Thoracic aorta (tissue), 2 donors: ENCODE measurements around the gene GRHPR. TPM values are rescaled to one million over a fixed set of nuclear protein-coding genes. Genes with fewer than 3 reads are reported as not detected.
"Not testable (repeated sequence)": the region's sequence is repeated elsewhere in the genome, so short reads cannot be mapped to it uniquely, and the experiment has no call there.

ENCODE experiments used
- ATAC-seq: fragments of 150-250 bp; one replicate; pipeline ENCODE4 v1.8.0; 2017; ENCODE audit warnings: low read depth; ENCODE audit not compliant: insufficient number of reproducible peaks, low FRiP score
- DNase-seq: peaks from one replicate; pipeline ENCODE4 v3.0.0-alpha.2; 2020; ENCODE audit warnings: low spot score
- H3K27ac ChIP-seq, 2 donors: fragments of 200-600 bp; sonication (generic); 1 replicate in 1 of 2; 2 replicates in 1 of 2; pipeline ENCODE4 v1.5.1; 2016; ENCODE audit warnings: mild to moderate bottlenecking in 2 of 2, moderate library complexity in 2 of 2
- H3K27me3 ChIP-seq: fragments of 200-600 bp; sonication (generic); replicated peaks from 2 replicates; pipeline ENCODE4 v1.6.0; 2016; ENCODE audit warnings: mild to moderate bottlenecking; ENCODE audit not compliant: insufficient read depth
- H3K36me3 ChIP-seq: fragments of 200-600 bp; sonication (generic); one replicate; pipeline ENCODE4 v1.5.1; 2016
- H3K4me1 ChIP-seq, 2 donors: fragments of 200-600 bp; sonication (generic); 1 replicate in 1 of 2; 2 replicates in 1 of 2; pipeline versions ENCODE4 v1.5.1 to v1.6.0; 2016; ENCODE audit warnings: low read depth in 2 of 2, mild to moderate bottlenecking in 1 of 2; ENCODE audit not compliant: control insufficient read depth in 1 of 2
- H3K4me3 ChIP-seq: fragments of 200-600 bp; sonication (generic); 2 replicates; pipeline ENCODE4 v1.5.1; 2016; ENCODE audit warnings: mild to moderate bottlenecking
- H3K9me3 ChIP-seq: fragments of 200-600 bp; sonication (generic); 2 replicates; pipeline ENCODE4 v1.5.1; 2016
- total RNA-seq, 2 donors: library from RNA; depleted of rRNA; stranded (reverse); fragments of >200 nt; gene quantifications; one replicate each; pipeline versions ENCODE4 v1.1.0 to v1.2.3, GENCODE V29; 2016
- TF ChIP-seq, protein P1 (sequence below): fragments of 200-600 bp; sonication (generic); IDR thresholded peaks from one replicate; pipeline ENCODE4 v1.5.1; 2019; ENCODE audit warnings: antibody characterized with exemption

The GRHPR gene
- total RNA-seq, 2 donors from 2014 or later = 111 to 156 TPM

DNA sequence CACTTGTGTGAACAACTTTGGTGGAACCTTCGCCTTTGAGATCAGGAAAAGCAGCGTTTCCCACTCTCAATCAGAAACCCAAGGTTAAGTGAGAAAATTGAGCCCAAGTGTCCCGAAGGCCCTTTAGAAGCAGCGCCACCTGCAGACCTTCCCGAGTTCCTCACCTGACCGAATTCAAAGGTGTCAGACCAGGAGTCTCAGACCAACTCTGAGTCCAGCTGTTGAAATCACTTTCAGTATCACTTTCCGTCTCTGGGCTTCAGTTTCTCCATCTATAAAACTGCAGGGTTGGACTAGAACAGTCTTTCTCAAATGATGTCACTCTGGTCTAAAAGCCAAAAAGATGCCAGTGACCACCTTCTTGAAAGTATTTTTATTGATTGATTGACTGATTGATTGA lies 31.7 kb upstream of the GRHPR start:
- Histone ChIP-seq H3K9me3 (no peaks in the 10 kb centered on the region), H3K4me1 (no peaks in the 10 kb centered on the region), H3K27me3 (no peaks in the 10 kb centered on the region), H3K27ac (no peak overlapping the region), H3K36me3 (no peaks in the 10 kb centered on the region), H3K4me3 (no peak overlapping the region)
- ATAC-seq (no peak), DNase-seq (no peak)
- TF ChIP-seq, protein P1, sequence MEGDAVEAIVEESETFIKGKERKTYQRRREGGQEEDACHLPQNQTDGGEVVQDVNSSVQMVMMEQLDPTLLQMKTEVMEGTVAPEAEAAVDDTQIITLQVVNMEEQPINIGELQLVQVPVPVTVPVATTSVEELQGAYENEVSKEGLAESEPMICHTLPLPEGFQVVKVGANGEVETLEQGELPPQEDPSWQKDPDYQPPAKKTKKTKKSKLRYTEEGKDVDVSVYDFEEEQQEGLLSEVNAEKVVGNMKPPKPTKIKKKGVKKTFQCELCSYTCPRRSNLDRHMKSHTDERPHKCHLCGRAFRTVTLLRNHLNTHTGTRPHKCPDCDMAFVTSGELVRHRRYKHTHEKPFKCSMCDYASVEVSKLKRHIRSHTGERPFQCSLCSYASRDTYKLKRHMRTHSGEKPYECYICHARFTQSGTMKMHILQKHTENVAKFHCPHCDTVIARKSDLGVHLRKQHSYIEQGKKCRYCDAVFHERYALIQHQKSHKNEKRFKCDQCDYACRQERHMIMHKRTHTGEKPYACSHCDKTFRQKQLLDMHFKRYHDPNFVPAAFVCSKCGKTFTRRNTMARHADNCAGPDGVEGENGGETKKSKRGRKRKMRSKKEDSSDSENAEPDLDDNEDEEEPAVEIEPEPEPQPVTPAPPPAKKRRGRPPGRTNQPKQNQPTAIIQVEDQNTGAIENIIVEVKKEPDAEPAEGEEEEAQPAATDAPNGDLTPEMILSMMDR = no peak

DNA sequence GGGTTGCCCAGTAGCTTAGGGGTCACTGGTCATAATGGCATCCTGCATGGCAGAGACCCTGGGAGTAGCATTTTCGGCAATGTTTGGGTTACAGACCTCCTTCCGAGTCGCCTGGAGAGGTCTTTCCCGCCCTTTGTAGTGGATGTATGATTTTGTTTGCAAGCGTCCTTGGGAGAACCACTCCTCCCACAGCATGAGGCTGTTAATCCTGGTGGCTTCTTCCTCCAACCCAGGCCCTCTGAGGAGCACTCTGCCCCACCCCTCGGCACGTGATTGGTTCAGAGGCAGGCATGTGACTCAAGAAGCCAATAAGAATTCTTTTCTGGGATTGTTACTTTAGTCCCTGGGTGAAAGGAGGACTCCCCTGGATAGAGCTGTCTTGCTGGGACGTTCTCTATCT lies 30.2 kb upstream of the GRHPR start:
- TF ChIP-seq, protein P1 = no peak
- H3K4me1 ChIP-seq = no peaks in the 10 kb centered on the region
- H3K4me3 ChIP-seq = no peak overlapping the region
- no peaks in the 10 kb centered on the region for H3K9me3 ChIP-seq
- DNase-seq (no peak), ATAC-seq (no peak)
- no peaks in the 10 kb centered on the region for H3K36me3 ChIP-seq
- H3K27ac ChIP-seq = no peak overlapping the region
- H3K27me3 ChIP-seq = no peaks in the 10 kb centered on the region

DNA sequence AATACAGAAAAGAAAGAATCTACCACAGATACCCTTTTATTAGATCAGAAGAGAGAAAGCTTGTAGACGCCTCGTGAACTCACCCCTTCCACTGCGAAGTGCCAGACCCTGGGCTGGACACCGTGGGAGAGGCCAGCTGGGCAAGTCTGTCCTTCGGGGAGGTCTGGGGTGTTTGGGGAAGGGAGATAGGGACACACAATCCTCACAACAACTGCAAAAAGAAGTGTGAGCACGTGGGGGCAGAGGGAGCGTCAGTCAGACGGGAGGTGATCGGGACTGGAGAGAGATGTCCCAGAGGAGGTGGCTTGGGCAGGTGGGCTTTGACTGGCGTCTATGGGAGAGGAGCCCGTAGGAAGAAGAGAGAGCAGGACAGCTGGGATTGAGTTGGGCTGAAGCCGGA lies 27.3 kb upstream of the GRHPR start:
- Histone ChIP-seq H3K4me3 (no peak overlapping the region), H3K27me3 (no peaks in the 10 kb centered on the region), H3K27ac (no peak overlapping the region), H3K9me3 (no peaks in the 10 kb centered on the region), H3K4me1 (no peaks in the 10 kb centered on the region), H3K36me3 (no peaks in the 10 kb centered on the region)
- ATAC-seq (no peak), DNase-seq (no peak)
- TF ChIP-seq, protein P1 = no peak

DNA sequence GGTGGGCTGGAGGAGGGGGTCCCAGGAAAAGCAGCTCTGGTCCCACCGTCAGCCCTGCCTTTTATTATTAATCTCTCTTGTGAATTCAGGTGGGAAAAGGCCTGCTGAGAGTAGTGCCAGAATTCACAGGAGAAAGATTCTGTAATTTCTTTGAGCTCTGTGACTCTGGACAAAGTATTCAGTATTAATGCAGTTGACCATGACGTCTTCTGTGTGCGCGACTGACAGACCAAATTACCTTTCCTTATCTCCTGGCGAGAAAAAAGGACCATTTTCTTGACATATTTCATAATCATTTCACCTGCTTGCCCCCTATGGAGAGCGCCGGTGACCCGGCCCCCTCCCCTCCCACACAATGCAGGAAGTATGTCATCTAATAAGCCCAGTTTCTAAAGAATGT lies 26.8 kb upstream of the GRHPR start:
- Histone ChIP-seq H3K9me3 (no peaks in the 10 kb centered on the region), H3K36me3 (no peaks in the 10 kb centered on the region), H3K4me3 (no peak overlapping the region), H3K27ac (no peak overlapping the region), H3K4me1 (no peaks in the 10 kb centered on the region), H3K27me3 (no peaks in the 10 kb centered on the region)
- TF ChIP-seq, protein P1 = no peak
- ATAC-seq (no peak), DNase-seq (no peak)

DNA sequence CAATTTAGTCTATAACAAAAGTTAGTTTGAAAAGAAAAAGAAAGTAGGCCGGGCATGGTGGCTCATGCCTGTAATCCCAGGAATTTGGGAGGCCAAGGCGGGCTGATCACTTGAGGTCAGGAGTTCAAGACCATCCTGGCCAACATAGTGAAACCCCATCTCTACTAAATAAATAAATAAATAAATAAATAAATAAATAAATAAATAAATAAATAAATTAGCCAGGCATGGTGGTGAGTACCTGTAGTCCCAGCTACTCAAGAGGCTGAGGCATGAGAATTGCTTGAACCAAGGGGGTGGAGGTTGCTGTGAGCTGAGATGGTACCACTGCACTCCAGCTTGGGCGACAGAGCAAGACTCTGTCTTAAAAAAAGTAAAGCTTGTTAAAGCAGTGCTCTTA lies 24.5 kb upstream of the GRHPR start:
- H3K4me3 ChIP-seq, H3K27me3 ChIP-seq, DNase-seq, H3K36me3 ChIP-seq, H3K9me3 ChIP-seq, ATAC-seq, H3K27ac ChIP-seq, H3K4me1 ChIP-seq: not testable (repeated sequence)

DNA sequence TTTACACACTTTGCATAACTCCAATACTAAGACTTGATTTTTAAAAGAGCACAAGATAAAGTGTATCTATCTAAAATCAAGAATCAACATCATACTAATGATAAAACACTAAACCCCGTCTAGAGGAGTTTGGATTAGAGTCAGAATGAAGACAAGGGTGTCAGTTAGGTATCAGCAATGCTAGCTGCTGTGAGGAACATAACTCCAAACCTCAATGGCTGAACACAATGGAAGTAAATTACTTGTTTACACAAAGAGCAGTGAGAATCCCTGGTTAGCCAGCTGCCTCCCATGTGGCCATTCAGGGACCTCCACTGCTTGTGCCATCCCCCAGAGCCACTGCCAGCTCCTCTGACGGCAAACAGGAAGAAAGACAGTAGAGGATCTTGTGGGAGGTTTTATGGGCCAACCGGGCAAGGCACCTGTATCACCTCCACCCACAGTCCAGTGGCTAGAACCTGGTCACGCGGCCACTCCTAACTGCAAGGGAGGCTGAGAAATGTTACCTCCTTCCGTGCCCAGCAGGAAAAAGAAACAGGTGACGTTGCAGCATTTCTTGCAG lies 24.0 kb upstream of the GRHPR start:
- ATAC-seq = no peak
- Histone ChIP-seq H3K27me3 (no peaks in the 10 kb centered on the region), H3K9me3 (no peaks in the 10 kb centered on the region), H3K4me3 (no peak overlapping the region), H3K4me1 (no peaks in the 10 kb centered on the region), H3K36me3 (no peaks in the 10 kb centered on the region), H3K27ac (no peak overlapping the region)
- no peak for DNase-seq
- TF ChIP-seq, protein P1 = no peak
